ENCODE measurements around the gene CLSTN2.

The CLSTN2 gene

GRCh38 chr3:139934613-139935015 lies 371 bp upstream of the CLSTN2 start:
- Mint-ChIP-seq H3K27me3 (peaks cover 60% of the 10 kb centered on the region), H3K36me3 (ENCODE audit: low read depth) (no peaks in the 10 kb centered on the region), H3K27ac (no peak overlapping the region), H3K4me3 (no peak overlapping the region), H3K9me3 (no peaks in the 10 kb centered on the region), H3K4me1 (ENCODE audit: low read depth) (peaks cover 6% of the 10 kb centered on the region)
- DNase-seq: no peak

- no peaks in the 10 kb centered on the region for H3K9me3 Mint-ChIP-seq
- H3K27ac Mint-ChIP-seq: no peak overlapping the region
- peaks cover 6% of the 10 kb centered on the region for H3K4me1 Mint-ChIP-seq (ENCODE audit: low read depth)
- DNase-seq: no peak
- H3K4me3 Mint-ChIP-seq: no peak overlapping the region
- H3K27me3 Mint-ChIP-seq: peaks cover 70% of the 10 kb centered on the region
- no peaks in the 10 kb centered on the region for H3K36me3 Mint-ChIP-seq (ENCODE audit: low read depth)
Measured at GRCh38 chr3:139935866-139936817, 1.2 kb downstream of the CLSTN2 start.

- no peaks in the 10 kb centered on the region for H3K9me3 Mint-ChIP-seq
- peaks cover 6% of the 10 kb centered on the region for H3K4me1 Mint-ChIP-seq (ENCODE audit: low read depth)
- no peaks in the 10 kb centered on the region for H3K36me3 Mint-ChIP-seq (ENCODE audit: low read depth)
- DNase-seq: no peak
- H3K4me3 Mint-ChIP-seq: no peak overlapping the region
- no peak overlapping the region for H3K27ac Mint-ChIP-seq
- H3K27me3 Mint-ChIP-seq: peaks cover 73% of the 10 kb centered on the region
Measured at GRCh38 chr3:139937674-139938279, 2.8 kb downstream of the CLSTN2 start.

GRCh38 chr3:139939681-139940190 lies 4.8 kb downstream of the CLSTN2 start:
- Mint-ChIP-seq H3K36me3 (ENCODE audit: low read depth) (no peaks in the 10 kb centered on the region), H3K4me3 (no peak overlapping the region), H3K27me3 (peaks cover 65% of the 10 kb centered on the region), H3K27ac (no peak overlapping the region), H3K4me1 (ENCODE audit: low read depth) (peaks cover 6% of the 10 kb centered on the region), H3K9me3 (no peaks in the 10 kb centered on the region)
- DNase-seq: no peak

GRCh38 chr3:139940622-139941021 lies 5.6 kb downstream of the CLSTN2 start:
- no peaks in the 10 kb centered on the region for H3K9me3 Mint-ChIP-seq
- H3K27me3 Mint-ChIP-seq: peaks cover 61% of the 10 kb centered on the region
- H3K4me3 Mint-ChIP-seq: no peak overlapping the region

GRCh38 chr3:139941580-139941979 lies 6.6 kb downstream of the CLSTN2 start:
- Mint-ChIP-seq H3K4me3 (no peak overlapping the region), H3K9me3 (no peaks in the 10 kb centered on the region), H3K27me3 (peaks cover 52% of the 10 kb centered on the region)

More at GRCh38 chr3:139940622-139941021, 5.6 kb downstream of the CLSTN2 start:
- no peak overlapping the region for H3K27ac Mint-ChIP-seq
- H3K4me1 Mint-ChIP-seq (ENCODE audit: low read depth): peaks cover 4% of the 10 kb centered on the region
- no peak for DNase-seq
- H3K36me3 Mint-ChIP-seq (ENCODE audit: low read depth): no peaks in the 10 kb centered on the region

GRCh38 chr3:139944256-139944910 lies 9.4 kb downstream of the CLSTN2 start:
- Mint-ChIP-seq H3K9me3 (no peaks in the 10 kb centered on the region), H3K27me3 (peaks cover 28% of the 10 kb centered on the region), H3K4me1 (ENCODE audit: low read depth) (no peaks in the 10 kb centered on the region), H3K4me3 (no peak overlapping the region), H3K27ac (no peak overlapping the region), H3K36me3 (ENCODE audit: low read depth) (no peaks in the 10 kb centered on the region)
- no peak for DNase-seq

More at GRCh38 chr3:139941580-139941979, 6.6 kb downstream of the CLSTN2 start:
- H3K36me3 Mint-ChIP-seq (ENCODE audit: low read depth): no peaks in the 10 kb centered on the region
- no peaks in the 10 kb centered on the region for H3K4me1 Mint-ChIP-seq (ENCODE audit: low read depth)
- no peak for DNase-seq
- H3K27ac Mint-ChIP-seq: no peak overlapping the region

- Mint-ChIP-seq H3K27ac (no peak overlapping the region), H3K4me1 (ENCODE audit: low read depth) (no peaks in the 10 kb centered on the region), H3K36me3 (ENCODE audit: low read depth) (no peaks in the 10 kb centered on the region), H3K9me3 (no peaks in the 10 kb centered on the region), H3K27me3 (peaks cover 19% of the 10 kb centered on the region), H3K4me3 (no peak overlapping the region)
- no peak for DNase-seq
Measured at GRCh38 chr3:139945386-139945785, 10.4 kb downstream of the CLSTN2 start.

- peaks cover 19% of the 10 kb centered on the region for H3K27me3 Mint-ChIP-seq
Measured at GRCh38 chr3:139945942-139946341, 11.0 kb downstream of the CLSTN2 start.

GRCh38 chr3:139948467-139948866 lies 13.5 kb downstream of the CLSTN2 start:
- Mint-ChIP-seq H3K27me3 (peaks cover 5% of the 10 kb centered on the region), H3K4me1 (ENCODE audit: low read depth) (no peaks in the 10 kb centered on the region), H3K9me3 (no peaks in the 10 kb centered on the region), H3K36me3 (ENCODE audit: low read depth) (no peaks in the 10 kb centered on the region), H3K4me3 (no peak overlapping the region), H3K27ac (no peak overlapping the region)
- no peak for DNase-seq

More at GRCh38 chr3:139945942-139946341, 11.0 kb downstream of the CLSTN2 start:
- no peak overlapping the region for H3K4me3 Mint-ChIP-seq
- no peak for DNase-seq
- H3K27ac Mint-ChIP-seq: no peak overlapping the region
- H3K36me3 Mint-ChIP-seq (ENCODE audit: low read depth): no peaks in the 10 kb centered on the region
- H3K4me1 Mint-ChIP-seq (ENCODE audit: low read depth): no peaks in the 10 kb centered on the region
- no peaks in the 10 kb centered on the region for H3K9me3 Mint-ChIP-seq

- Mint-ChIP-seq H3K27ac (no peak overlapping the region), H3K4me1 (ENCODE audit: low read depth) (no peaks in the 10 kb centered on the region), H3K36me3 (ENCODE audit: low read depth) (no peaks in the 10 kb centered on the region), H3K9me3 (no peaks in the 10 kb centered on the region), H3K27me3 (peaks cover under 1% of the 10 kb centered on the region), H3K4me3 (no peak overlapping the region)
- DNase-seq: no peak
Measured at GRCh38 chr3:139948898-139949297, 13.9 kb downstream of the CLSTN2 start.

GRCh38 chr3:139953131-139953910 lies 18.3 kb downstream of the CLSTN2 start:
- H3K9me3 Mint-ChIP-seq: no peaks in the 10 kb centered on the region
- no peak for DNase-seq
- no peak overlapping the region for H3K27ac Mint-ChIP-seq
- no peak overlapping the region for H3K4me3 Mint-ChIP-seq
- H3K36me3 Mint-ChIP-seq (ENCODE audit: low read depth): no peaks in the 10 kb centered on the region
- H3K27me3 Mint-ChIP-seq: peaks cover 8% of the 10 kb centered on the region
- no peaks in the 10 kb centered on the region for H3K4me1 Mint-ChIP-seq (ENCODE audit: low read depth)

GRCh38 chr3:139954146-139954860 lies 19.3 kb downstream of the CLSTN2 start:
- no peak for DNase-seq
- Mint-ChIP-seq H3K4me3 (no peak overlapping the region), H3K27me3 (peaks cover 8% of the 10 kb centered on the region), H3K36me3 (ENCODE audit: low read depth) (no peaks in the 10 kb centered on the region), H3K27ac (no peak overlapping the region), H3K4me1 (ENCODE audit: low read depth) (no peaks in the 10 kb centered on the region), H3K9me3 (no peaks in the 10 kb centered on the region)

Measured in activated T-cell treated with anti-CD3 and anti-CD28 coated beads, Interleukin-2, amount 50 U/mL, for 24 hours (primary cell).